ENCODE measurements around the gene MLLT3.

DNA sequence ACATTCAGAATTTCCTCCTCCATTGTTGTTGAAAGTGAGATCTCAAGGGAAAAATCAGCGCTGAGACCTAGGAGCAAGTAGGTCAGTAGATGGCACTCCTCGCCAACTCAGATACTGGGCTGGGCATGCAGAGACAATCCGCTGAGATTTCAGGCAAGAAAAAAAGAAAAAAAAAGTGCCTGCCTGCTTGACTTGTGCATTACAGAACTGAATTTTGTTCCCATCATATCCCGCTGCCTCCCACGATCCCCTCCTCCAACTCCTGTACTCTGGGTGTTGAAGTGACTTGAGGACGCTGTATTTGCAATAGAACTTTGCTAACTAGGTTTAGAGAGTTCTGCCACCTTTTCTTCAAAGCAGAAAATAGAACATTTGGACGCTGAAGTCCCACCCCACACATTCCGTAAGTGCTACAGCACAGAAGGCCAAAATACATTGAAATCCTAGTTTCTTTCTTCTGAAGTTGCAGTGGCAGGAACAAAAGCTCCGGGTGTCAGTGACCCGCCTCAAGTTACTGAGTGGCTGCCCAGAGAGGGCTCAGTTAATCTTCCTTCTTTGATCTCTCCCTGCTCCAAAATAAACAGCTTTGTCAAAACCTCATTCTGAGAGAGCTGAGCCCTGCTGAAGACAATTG, 265.8 kb downstream of the MLLT3 start:
- TF ChIP-seq, protein P1, sequence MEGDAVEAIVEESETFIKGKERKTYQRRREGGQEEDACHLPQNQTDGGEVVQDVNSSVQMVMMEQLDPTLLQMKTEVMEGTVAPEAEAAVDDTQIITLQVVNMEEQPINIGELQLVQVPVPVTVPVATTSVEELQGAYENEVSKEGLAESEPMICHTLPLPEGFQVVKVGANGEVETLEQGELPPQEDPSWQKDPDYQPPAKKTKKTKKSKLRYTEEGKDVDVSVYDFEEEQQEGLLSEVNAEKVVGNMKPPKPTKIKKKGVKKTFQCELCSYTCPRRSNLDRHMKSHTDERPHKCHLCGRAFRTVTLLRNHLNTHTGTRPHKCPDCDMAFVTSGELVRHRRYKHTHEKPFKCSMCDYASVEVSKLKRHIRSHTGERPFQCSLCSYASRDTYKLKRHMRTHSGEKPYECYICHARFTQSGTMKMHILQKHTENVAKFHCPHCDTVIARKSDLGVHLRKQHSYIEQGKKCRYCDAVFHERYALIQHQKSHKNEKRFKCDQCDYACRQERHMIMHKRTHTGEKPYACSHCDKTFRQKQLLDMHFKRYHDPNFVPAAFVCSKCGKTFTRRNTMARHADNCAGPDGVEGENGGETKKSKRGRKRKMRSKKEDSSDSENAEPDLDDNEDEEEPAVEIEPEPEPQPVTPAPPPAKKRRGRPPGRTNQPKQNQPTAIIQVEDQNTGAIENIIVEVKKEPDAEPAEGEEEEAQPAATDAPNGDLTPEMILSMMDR (IDR thresholded peaks at IDR 0.05; ENCODE audit: borderline replicate concordance, extremely low read depth, low read length, poor library complexity, severe bottlenecking) = peak; percentile 72
- TF ChIP-seq EZH2 (IDR thresholded peaks at IDR 0.05; ENCODE audit: borderline replicate concordance, low read depth, low read length, severe bottlenecking) = no peak

Measured in DND-41 (cell line).